ENCODE data around the gene LETM1. TPM values are rescaled to one million over a fixed set of nuclear protein-coding genes. Genes with fewer than 3 reads are reported as not detected.

The LETM1 gene
- total and polyA plus RNA-seq, 2 donors (not counting 3 experiments of a cell fraction or from before 2014, with no cell fraction given): 25.6 to 62.5 TPM

- intact Hi-C loops (cut with micrococcal nuclease) (no loop called here), dilution Hi-C loops (cut with MboI; ENCODE audit: extremely low pct_ligation_motif_present, low sequenced_read_pairs) (no loop called here)
- no peak overlapping the region for H3K9ac ChIP-seq (replicated peaks; ENCODE audit: extremely low read depth, insufficient read depth, low read length)
- H3K27me3 ChIP-seq (ENCODE audit: control insufficient read depth in 2 of 2, insufficient read depth in 2 of 2, low read length in 2 of 2): no peaks in the 10 kb centered on the region
- TF ChIP-seq MAX (IDR thresholded peaks at IDR 0.05; ENCODE audit: insufficient read depth, insufficient read length) (no peak), EZH2 (IDR thresholded peaks at IDR 0.05; ENCODE audit: borderline replicate concordance, low read depth, low read length, severe bottlenecking) (no peak), GATA2 (IDR thresholded peaks at IDR 0.05; ENCODE audit: insufficient read depth, insufficient read length, low read depth, low read length) (no peak), POLR2AphosphoS5 (IDR thresholded peaks at IDR 0.05; ENCODE audit: insufficient read depth, low read depth, low read length) (no peak), FOS (IDR thresholded peaks at IDR 0.05; ENCODE audit: borderline replicate concordance, insufficient read depth, low read length) (no peak), MYC (IDR thresholded peaks at IDR 0.05; ENCODE audit: low read depth, low read length) (no peak), JUN (IDR thresholded peaks at IDR 0.05; ENCODE audit: borderline replicate concordance, insufficient read depth, insufficient read length, low read depth) (no peak), POLR2A (IDR thresholded peaks at IDR 0.05; ENCODE audit: low read depth, low read length) (no peak)
- TF ChIP-seq, protein P1, sequence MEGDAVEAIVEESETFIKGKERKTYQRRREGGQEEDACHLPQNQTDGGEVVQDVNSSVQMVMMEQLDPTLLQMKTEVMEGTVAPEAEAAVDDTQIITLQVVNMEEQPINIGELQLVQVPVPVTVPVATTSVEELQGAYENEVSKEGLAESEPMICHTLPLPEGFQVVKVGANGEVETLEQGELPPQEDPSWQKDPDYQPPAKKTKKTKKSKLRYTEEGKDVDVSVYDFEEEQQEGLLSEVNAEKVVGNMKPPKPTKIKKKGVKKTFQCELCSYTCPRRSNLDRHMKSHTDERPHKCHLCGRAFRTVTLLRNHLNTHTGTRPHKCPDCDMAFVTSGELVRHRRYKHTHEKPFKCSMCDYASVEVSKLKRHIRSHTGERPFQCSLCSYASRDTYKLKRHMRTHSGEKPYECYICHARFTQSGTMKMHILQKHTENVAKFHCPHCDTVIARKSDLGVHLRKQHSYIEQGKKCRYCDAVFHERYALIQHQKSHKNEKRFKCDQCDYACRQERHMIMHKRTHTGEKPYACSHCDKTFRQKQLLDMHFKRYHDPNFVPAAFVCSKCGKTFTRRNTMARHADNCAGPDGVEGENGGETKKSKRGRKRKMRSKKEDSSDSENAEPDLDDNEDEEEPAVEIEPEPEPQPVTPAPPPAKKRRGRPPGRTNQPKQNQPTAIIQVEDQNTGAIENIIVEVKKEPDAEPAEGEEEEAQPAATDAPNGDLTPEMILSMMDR (IDR thresholded peaks at IDR 0.05; ENCODE audit: extremely low read depth in 1 of 2, insufficient read depth in 1 of 2, low read depth in 1 of 2, low read length in 2 of 2): no peak
- H2AFZ ChIP-seq (ENCODE audit: low read depth, low read length): no peak overlapping the region
- no peaks in the 10 kb centered on the region for H3K9me1 ChIP-seq (replicated peaks; ENCODE audit: control insufficient read depth, extremely low read depth, insufficient read depth, low read length)
- H3K79me2 ChIP-seq (ENCODE audit: control insufficient read depth, insufficient read depth, low read length): no peaks in the 10 kb centered on the region
- no peaks in the 10 kb centered on the region for H3K9me3 ChIP-seq (replicated peaks; ENCODE audit: control insufficient read depth, insufficient read depth, low read length)
- H3K36me3 ChIP-seq (ENCODE audit: control insufficient read depth in 2 of 2, extremely low read depth in 1 of 2, insufficient read depth in 2 of 2, low read length in 2 of 2): no peaks in the 10 kb centered on the region
- no TSS peak for BruUV-seq (replicated peaks)
- no peak overlapping the region for H3K4me3 ChIP-seq (replicated peaks in 1 of 3; ENCODE audit: insufficient read depth in 1 of 3, low read depth in 1 of 3, low read length in 3 of 3)
- POLR2A ChIA-PET: interaction anchor here (0.6 kb wide), 1 partner anchor 97 kb away, joined by 3 read pairs; the partner anchor contains the start of gene NSD2
- no peak for FAIRE-seq
- CTCF ChIA-PET: interaction anchor here (0.9 kb wide), 2 partner anchors 26 to 35 kb away, joined by 4 to 6 read pairs; no protein-coding TSS in a partner anchor
- no peak overlapping the region for H3K4me2 ChIP-seq (ENCODE audit: insufficient read depth, low read length)
- no peak for DNase-seq (ENCODE audit: low read depth, low spot score)
- H4K20me1 ChIP-seq (replicated peaks; ENCODE audit: control insufficient read depth, extremely low read depth, insufficient read depth, low read length): no peaks in the 10 kb centered on the region
- no peak overlapping the region for H3K27ac ChIP-seq (ENCODE audit: insufficient read depth, low read depth, low read length)
- H3K4me1 ChIP-seq (ENCODE audit: control insufficient read depth, extremely low read depth, insufficient read depth, low read length): no peaks in the 10 kb centered on the region
These were observed 82.2 kb downstream of the LETM1 start for GRCh38 chr4:1773754-1774153.

Data from endothelial cell of umbilical vein (primary cell).